Kidney (tissue), 14 donors: ENCODE measurements around the gene NDEL1. TPM values are rescaled to one million over a fixed set of nuclear protein-coding genes. Genes with fewer than 3 reads are reported as not detected.

Experiments used
- DNase-seq, 5 donors: peaks; one replicate each; pipeline ENCODE4 v3.0.0-alpha.2; 2013 to 2020
- FAIRE-seq: peaks from 2 replicates; lab custom pipeline; 2012; peaks lifted over from hg19 to GRCh38; lab: Jason Lieb, UNC
- H3K27ac ChIP-seq, 2 donors: one replicate each; pipeline ENCODE4 v1.7.0; 2013; ENCODE audit warnings: low read depth in 2 of 2, low read length in 2 of 2, inconsistent platforms in 1 of 2
- H3K27me3 ChIP-seq: one replicate; pipeline ENCODE4 v1.7.1; 2013; ENCODE audit warnings: low read length, inconsistent platforms; ENCODE audit not compliant: control insufficient read depth, insufficient read depth
- H3K36me3 ChIP-seq, 3 donors: one replicate each; pipeline versions ENCODE4 v1.7.0 to v1.7.1; 2013; ENCODE audit warnings: low read length in 3 of 3, control low read depth in 1 of 3, inconsistent platforms in 1 of 3; ENCODE audit not compliant: insufficient read depth in 3 of 3, control insufficient read depth in 2 of 3
- H3K4me1 ChIP-seq, 3 donors: one replicate each; pipeline versions ENCODE4 v1.7.0 to v1.7.1; 2013; ENCODE audit warnings: low read length in 3 of 3, inconsistent platforms in 1 of 3, low read depth in 1 of 3; ENCODE audit not compliant: control insufficient read depth in 2 of 3, insufficient read depth in 2 of 3
- H3K4me3 ChIP-seq, 3 donors: one replicate each; pipeline versions ENCODE4 v1.7.0 to v1.8.1; 2013; ENCODE audit warnings: low read length in 3 of 3, control low read depth in 1 of 3, inconsistent platforms in 1 of 3
- H3K9ac ChIP-seq, 3 donors: one replicate each; pipeline versions ENCODE4 v1.7.0 to v1.7.1; 2013; ENCODE audit warnings: low read length in 3 of 3, control low read depth in 1 of 3, inconsistent platforms in 1 of 3
- H3K9me3 ChIP-seq, 3 donors: one replicate each; pipeline versions ENCODE4 v1.7.0 to v1.7.1; 2013; ENCODE audit warnings: low read length in 3 of 3, control low read depth in 1 of 3, inconsistent platforms in 1 of 3; ENCODE audit not compliant: control insufficient read depth in 2 of 3, insufficient read depth in 1 of 3
- CTCF ChIP-seq: IDR thresholded peaks from 3 replicates; pipeline ENCODE4 v1.5.1; 2012; ENCODE audit warnings: mild to moderate bottlenecking, moderate library complexity, borderline replicate concordance; ENCODE audit not compliant: insufficient read depth; ENCODE audit errors: extremely low read depth
- intact Hi-C: fragments of 100-400 bp; cut with DNase I; formaldehyde crosslinking; loops from one replicate; pipeline ENCODE4 v1.11.1; 2022
- polyA plus RNA-seq: library from polyadenylated mRNA; stranded (reverse); fragments of 350-450 nt; fragmentation: Illumina TruSeq; extraction: RNeasy Lipid Tissue Mini Kit (QIAGEN cat#74804); gene quantifications from one replicate; pipeline ENCODE4 v1.2.3, GENCODE V29; 2014; ENCODE audit warnings: low read depth, low replicate concordance; ENCODE audit not compliant: insufficient read depth
- total RNA-seq: library from RNA; stranded (reverse); fragmentation: NEBNext Ultra II Directional; extraction: Animal tissue kit (Norgen Biotek cat#: 25700); gene quantifications from one replicate; pipeline ENCODE4 v1.2.1, GENCODE V29; 2021
- donor health status: control.
- donor health status: control.
- donor health status: control.
- donor health status: control.
- donor health status: control.
- donor health status: DM: yes; HTN: yes; CAD: no.
- donor health status: Normal renal cell carcinoma (clear cell type).

Gene NDEL1
- total and polyA plus RNA-seq, 2 donors from 2014 or later = 17.9 to 66.1 TPM

- peaks cover 2 to 39% (median 19%) of the 10 kb centered on the region in 3 donors for H3K36me3 ChIP-seq
- no peaks in the 10 kb centered on the region for H3K9me3 ChIP-seq
- no peak for DNase-seq
These were observed 30.8 kb downstream of the NDEL1 start for GRCh38 chr17:8466456-8466855.

GRCh38 chr17:8466873-8467272, 31.2 kb downstream of the NDEL1 start:
- intact Hi-C loops = no loop called here
- H3K27ac ChIP-seq = no peak overlapping the region
- no peak overlapping the region for H3K9ac ChIP-seq
- FAIRE-seq (no peak), DNase-seq (no peak)
- H3K27me3 ChIP-seq = no peaks in the 10 kb centered on the region
- H3K4me3 ChIP-seq = no peak overlapping the region
- TF ChIP-seq CTCF = no peak
- peaks cover 2 to 40% (median 17%) of the 10 kb centered on the region in 3 donors for H3K36me3 ChIP-seq
- no peaks in the 10 kb centered on the region for H3K9me3 ChIP-seq
- peaks cover 0 to 12% (median 10%) of the 10 kb centered on the region in 3 donors for H3K4me1 ChIP-seq

More at GRCh38 chr17:8466456-8466855, 30.8 kb downstream of the NDEL1 start:
- TF ChIP-seq CTCF = no peak
- Histone ChIP-seq H3K27ac (no peak overlapping the region), H3K4me1 (peaks cover 0 to 12% (median 10%) of the 10 kb centered on the region in 3 donors), H3K9ac (no peak overlapping the region), H3K27me3 (no peaks in the 10 kb centered on the region), H3K4me3 (no peak overlapping the region)
- FAIRE-seq = no peak
- intact Hi-C loops = no loop called here

GRCh38 chr17:8467527-8467926, 31.8 kb downstream of the NDEL1 start:
- TF ChIP-seq CTCF = no peak
- Histone ChIP-seq H3K4me1 (peaks cover 0 to 12% (median 10%) of the 10 kb centered on the region in 3 donors), H3K4me3 (no peak overlapping the region), H3K9me3 (no peaks in the 10 kb centered on the region), H3K27ac (no peak overlapping the region), H3K36me3 (peaks cover 2 to 35% (median 12%) of the 10 kb centered on the region in 3 donors), H3K27me3 (no peaks in the 10 kb centered on the region), H3K9ac (no peak overlapping the region)
- intact Hi-C loops = no loop called here
- FAIRE-seq (no peak), DNase-seq (no peak)

GRCh38 chr17:8468127-8468526, 32.4 kb downstream of the NDEL1 start:
- intact Hi-C loops = no loop called here
- no peak for FAIRE-seq
- Histone ChIP-seq H3K27ac (no peak overlapping the region), H3K27me3 (no peaks in the 10 kb centered on the region), H3K36me3 (peaks cover 2 to 35% (median 8%) of the 10 kb centered on the region in 3 donors), H3K4me1 (peaks cover 0 to 12% (median 10%) of the 10 kb centered on the region in 3 donors), H3K9ac (no peak overlapping the region), H3K4me3 (no peak overlapping the region), H3K9me3 (no peaks in the 10 kb centered on the region)
- DNase-seq = peak in 1 of 5 donors; percentile 35
- no peak for TF ChIP-seq CTCF
